Breast epithelium (tissue), 4 donors: ENCODE results near the gene NELL1. TPM values are rescaled to one million over a fixed set of nuclear protein-coding genes. Genes with fewer than 3 reads are reported as not detected.

Experiments used
- DNase-seq, 2 donors: peaks; one replicate each; pipeline ENCODE4 v3.0.0-alpha.2; 2019; ENCODE audit warnings: low spot score in 2 of 2
- H3K27ac ChIP-seq, 2 donors: fragments of 200-600 bp; sonication (generic) in 1 of 2; one replicate each; pipeline ENCODE4 v1.5.1; 2016 to 2019; ENCODE audit warnings: mild to moderate bottlenecking in 1 of 2
- H3K27me3 ChIP-seq, 2 donors: fragments of 200-600 bp; sonication (generic) in 1 of 2; one replicate each; pipeline versions ENCODE4 v1.5.1 to v1.6.0; 2017 to 2019; ENCODE audit warnings: control low read depth in 1 of 2, mild to moderate bottlenecking in 1 of 2
- H3K36me3 ChIP-seq: fragments of 200-600 bp; one replicate; pipeline ENCODE4 v1.5.1; 2019
- H3K4me1 ChIP-seq, 2 donors: fragments of 200-600 bp; sonication (generic); one replicate each; pipeline ENCODE4 v1.5.1; 2016 to 2019; ENCODE audit warnings: control low read depth in 1 of 2
- H3K4me3 ChIP-seq, 3 donors: fragments of 200-600 bp; sonication (generic); 1 replicate in 2 of 3; 2 replicates in 1 of 3; pipeline ENCODE4 v1.5.1; 2016 to 2019; ENCODE audit warnings: mild to moderate bottlenecking in 3 of 3, moderate library complexity in 2 of 3
- H3K9me3 ChIP-seq, 2 donors: fragments of 200-600 bp; sonication (generic) in 1 of 2; one replicate each; pipeline ENCODE4 v1.5.1; 2016 to 2019; ENCODE audit warnings: control low read depth in 1 of 2
- CTCF ChIP-seq, 3 donors: fragments of 450-650 bp; IDR thresholded peaks; one replicate each; pipeline ENCODE4 v1.5.1; 2016 to 2017; ENCODE audit warnings: antibody characterized with exemption in 3 of 3, mild to moderate bottlenecking in 3 of 3, moderate library complexity in 3 of 3
- POLR2A ChIP-seq: fragments of 450-650 bp; IDR thresholded peaks from one replicate; pipeline ENCODE4 v1.6.1; 2016; ENCODE audit warnings: antibody characterized with exemption, mild to moderate bottlenecking, moderate library complexity
- POLR2AphosphoS5 ChIP-seq, 3 donors: sonication (generic); formaldehyde crosslinking; IDR thresholded peaks; one replicate each; pipeline ENCODE4 v1.6.1; 2017; ENCODE audit warnings: antibody characterized with exemption in 3 of 3
- intact Hi-C: fragments of 100-400 bp; cut with DNase I; formaldehyde crosslinking; loops from one replicate; pipeline ENCODE4 v1.15.1; 2023; ENCODE audit warnings: low total_unique reads
- total RNA-seq, 3 donors: library from RNA; depleted of rRNA; stranded (reverse); fragments of >200 nt; gene quantifications; one replicate each; pipeline ENCODE4 v1.1.0, GENCODE V29; 2016

NELL1 gene
- total RNA-seq, 3 donors from 2014 or later: 0.15 TPM; not detected in 2

- Histone ChIP-seq H3K4me3 (no peak overlapping the region), H3K4me1 (no peaks in the 10 kb centered on the region), H3K9me3 (no peaks in the 10 kb centered on the region), H3K36me3 (no peaks in the 10 kb centered on the region), H3K27me3 (no peaks in the 10 kb centered on the region), H3K27ac (no peak overlapping the region)
- no peak for DNase-seq
- no peak for TF ChIP-seq POLR2A
- TF ChIP-seq POLR2AphosphoS5 (IDR thresholded peaks at IDR 0.05): no peak
- TF ChIP-seq CTCF (IDR thresholded peaks at IDR 0.05): no peak
- intact Hi-C loops: no loop called here
Observed at GRCh38 chr11:20980736-20981135, 311.4 kb downstream of the NELL1 start.

GRCh38 chr11:20990447-20990846 is 321.1 kb downstream of the NELL1 start:
- intact Hi-C loops: no loop called here
- H3K4me1 ChIP-seq: no peaks in the 10 kb centered on the region

GRCh38 chr11:20991471-20991870 is 322.1 kb downstream of the NELL1 start:
- intact Hi-C loops: no loop called here
- DNase-seq: no peak
- Histone ChIP-seq H3K27me3 (no peaks in the 10 kb centered on the region), H3K9me3 (no peaks in the 10 kb centered on the region), H3K4me3 (no peak overlapping the region), H3K27ac (no peak overlapping the region), H3K36me3 (no peaks in the 10 kb centered on the region), H3K4me1 (no peaks in the 10 kb centered on the region)
- TF ChIP-seq POLR2A: no peak
- no peak for TF ChIP-seq POLR2AphosphoS5 (IDR thresholded peaks at IDR 0.05)
- TF ChIP-seq CTCF (IDR thresholded peaks at IDR 0.05): no peak

More at GRCh38 chr11:20990447-20990846, 321.1 kb downstream of the NELL1 start:
- Histone ChIP-seq H3K27ac (no peak overlapping the region), H3K4me3 (no peak overlapping the region), H3K36me3 (no peaks in the 10 kb centered on the region), H3K9me3 (no peaks in the 10 kb centered on the region), H3K27me3 (no peaks in the 10 kb centered on the region)
- TF ChIP-seq CTCF (IDR thresholded peaks at IDR 0.05): no peak
- no peak for TF ChIP-seq POLR2AphosphoS5 (IDR thresholded peaks at IDR 0.05)
- no peak for TF ChIP-seq POLR2A
- no peak for DNase-seq

GRCh38 chr11:21007297-21007696 is 337.9 kb downstream of the NELL1 start:
- no peak for TF ChIP-seq POLR2A
- TF ChIP-seq POLR2AphosphoS5 (IDR thresholded peaks at IDR 0.05): no peak
- no peak for TF ChIP-seq CTCF (IDR thresholded peaks at IDR 0.05)
- Histone ChIP-seq H3K36me3 (no peaks in the 10 kb centered on the region), H3K27ac (no peak overlapping the region), H3K27me3 (no peaks in the 10 kb centered on the region), H3K4me1 (no peaks in the 10 kb centered on the region), H3K9me3 (peaks cover 3 to 5% of the 10 kb centered on the region in 2 donors), H3K4me3 (no peak overlapping the region)
- intact Hi-C loops: no loop called here
- no peak for DNase-seq

GRCh38 chr11:21018248-21018647 is 348.9 kb downstream of the NELL1 start:
- no peak for DNase-seq
- intact Hi-C loops: no loop called here
- H3K27me3 ChIP-seq: no peaks in the 10 kb centered on the region
- no peaks in the 10 kb centered on the region for H3K36me3 ChIP-seq
- H3K4me1 ChIP-seq: no peaks in the 10 kb centered on the region
- H3K27ac ChIP-seq: no peak overlapping the region
- TF ChIP-seq POLR2A (no peak), CTCF (IDR thresholded peaks at IDR 0.05) (no peak), POLR2AphosphoS5 (IDR thresholded peaks at IDR 0.05) (no peak)
- H3K9me3 ChIP-seq: no peaks in the 10 kb centered on the region
- no peak overlapping the region for H3K4me3 ChIP-seq
